GM18858 (cell line): ENCODE results near the gene GATA5.
"Not testable (repeated sequence)": the region's sequence is repeated elsewhere in the genome, so short reads cannot be mapped to it uniquely, and the experiment has no call there.

Source experiments
- ATAC-seq: cut with Tn5 transposase; IDR thresholded peaks from one replicate; pipeline ENCODE4 v1.9.1; 2021; ENCODE audit not compliant: unreplicated experiment

GATA5 gene

DNA sequence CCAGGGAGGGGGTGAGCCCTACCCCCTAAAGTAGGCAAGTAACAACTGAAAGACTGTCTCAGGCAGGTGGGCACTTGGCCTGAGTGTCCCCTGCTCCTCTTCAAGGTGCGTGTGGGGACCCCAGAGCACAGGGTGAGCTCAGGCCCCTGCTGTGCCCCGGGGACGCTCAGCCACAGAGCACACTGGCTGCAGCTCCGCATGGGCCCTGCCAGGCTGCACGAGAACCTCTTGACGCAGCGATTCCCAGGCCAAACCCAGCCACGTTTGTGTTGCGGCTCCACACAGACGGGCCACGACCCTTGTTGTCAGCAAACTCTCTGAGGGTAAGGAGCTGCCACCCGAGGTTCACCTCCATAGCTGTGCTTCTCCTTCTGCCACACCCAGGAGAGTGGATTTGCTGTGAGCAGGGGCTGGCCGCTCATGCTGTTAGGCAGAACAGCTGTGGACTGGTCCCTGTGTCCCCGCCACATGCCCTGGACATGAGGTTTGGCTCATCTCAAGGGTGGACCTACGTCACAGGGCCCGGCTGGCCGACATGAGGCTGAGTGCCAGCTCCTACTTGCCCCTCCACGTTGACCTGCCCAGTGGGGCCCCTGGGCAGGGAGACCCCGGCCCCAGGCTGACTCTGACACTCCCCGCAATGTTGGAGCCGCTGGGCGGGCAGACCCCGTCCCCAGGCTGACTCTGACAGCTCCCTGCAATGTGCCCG, 29.7 kb upstream of the GATA5 start:
- ATAC-seq, result no peak

DNA sequence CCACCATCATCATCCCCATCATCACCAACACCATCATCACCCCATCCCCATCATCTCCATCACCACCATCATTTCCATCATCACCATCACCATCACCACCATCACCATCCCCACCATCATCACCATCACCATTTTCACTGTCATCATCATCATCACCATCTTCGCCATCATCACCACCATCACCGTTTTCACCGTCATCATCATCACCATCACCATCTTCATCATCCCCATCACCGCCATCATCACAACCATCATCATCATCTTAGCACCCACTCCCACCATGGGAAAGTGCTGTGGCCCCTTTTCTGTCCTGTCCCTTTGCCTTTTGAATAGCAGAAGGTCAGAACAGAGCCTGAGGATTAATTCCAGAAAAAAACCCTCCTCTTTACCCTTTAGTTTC, 28.5 kb upstream of the GATA5 start:
- ATAC-seq, result no peak

DNA sequence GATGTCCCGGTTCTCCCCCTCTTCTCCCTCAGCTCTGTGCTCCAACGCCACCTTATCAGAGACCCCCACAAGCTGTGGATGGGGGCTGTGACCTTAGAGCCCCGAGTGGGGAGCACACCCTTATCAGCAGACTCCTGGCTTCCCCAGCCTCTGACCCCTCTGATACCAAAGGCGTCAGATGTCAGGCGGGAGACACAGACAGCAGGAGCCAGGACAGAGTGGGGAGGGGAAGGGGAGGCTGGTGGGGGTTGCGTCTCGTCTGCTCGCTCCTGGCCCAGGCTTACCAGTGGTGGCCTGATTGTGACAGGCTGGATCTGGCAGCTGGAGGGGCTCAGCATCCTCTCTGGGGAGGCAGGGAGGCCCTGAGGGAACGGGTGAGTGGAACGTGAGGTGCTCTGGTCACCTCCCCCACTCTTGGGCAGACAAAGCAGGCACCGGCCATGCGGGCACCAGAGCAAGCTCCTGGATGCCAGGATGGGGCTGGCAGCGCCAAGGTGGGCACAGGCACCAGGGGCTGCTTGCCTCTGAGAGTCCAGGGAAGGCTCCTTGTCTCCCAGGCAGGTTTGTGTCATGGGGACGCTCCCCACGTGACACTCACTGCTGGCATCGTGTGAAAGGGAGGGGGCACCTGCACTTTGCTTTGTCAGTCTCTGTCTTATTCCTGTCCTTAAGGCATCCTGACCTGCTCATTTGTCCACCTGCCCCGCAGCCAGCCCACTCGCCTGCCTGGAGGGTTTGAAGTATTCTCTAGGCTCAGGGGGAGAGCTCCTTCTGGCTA, 27.8 kb upstream of the GATA5 start:
- no peak for ATAC-seq

DNA sequence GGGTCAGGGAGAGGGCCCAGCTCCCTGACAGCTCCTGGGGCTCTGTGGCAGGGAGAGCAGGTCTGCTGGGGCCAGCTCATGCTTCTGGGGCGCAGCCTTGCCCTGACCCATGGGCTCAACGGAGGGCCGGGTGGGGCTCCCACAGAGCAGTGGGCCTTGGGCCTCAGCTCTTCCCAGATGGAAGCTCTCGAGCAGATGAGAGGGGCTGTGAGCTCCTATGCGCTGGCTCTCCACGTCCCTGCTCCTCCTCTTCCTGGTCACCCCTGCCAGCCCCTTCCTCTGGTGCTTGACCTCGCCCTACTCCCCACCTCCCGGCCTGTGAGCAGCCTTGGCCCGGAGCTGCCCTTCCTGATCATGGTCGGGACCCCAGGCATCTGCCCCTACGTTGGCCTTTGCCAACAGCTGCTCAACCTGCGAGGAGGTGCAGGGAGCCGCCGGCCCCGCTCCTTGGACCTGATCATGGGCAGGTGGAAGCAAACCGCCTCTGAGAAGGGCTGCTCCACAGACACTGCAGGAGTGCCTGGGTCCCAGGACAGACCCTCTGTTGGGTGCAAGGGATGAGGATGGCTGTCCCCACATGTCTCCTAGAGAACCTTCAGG, 26.8 kb upstream of the GATA5 start:
- no peak for ATAC-seq

DNA sequence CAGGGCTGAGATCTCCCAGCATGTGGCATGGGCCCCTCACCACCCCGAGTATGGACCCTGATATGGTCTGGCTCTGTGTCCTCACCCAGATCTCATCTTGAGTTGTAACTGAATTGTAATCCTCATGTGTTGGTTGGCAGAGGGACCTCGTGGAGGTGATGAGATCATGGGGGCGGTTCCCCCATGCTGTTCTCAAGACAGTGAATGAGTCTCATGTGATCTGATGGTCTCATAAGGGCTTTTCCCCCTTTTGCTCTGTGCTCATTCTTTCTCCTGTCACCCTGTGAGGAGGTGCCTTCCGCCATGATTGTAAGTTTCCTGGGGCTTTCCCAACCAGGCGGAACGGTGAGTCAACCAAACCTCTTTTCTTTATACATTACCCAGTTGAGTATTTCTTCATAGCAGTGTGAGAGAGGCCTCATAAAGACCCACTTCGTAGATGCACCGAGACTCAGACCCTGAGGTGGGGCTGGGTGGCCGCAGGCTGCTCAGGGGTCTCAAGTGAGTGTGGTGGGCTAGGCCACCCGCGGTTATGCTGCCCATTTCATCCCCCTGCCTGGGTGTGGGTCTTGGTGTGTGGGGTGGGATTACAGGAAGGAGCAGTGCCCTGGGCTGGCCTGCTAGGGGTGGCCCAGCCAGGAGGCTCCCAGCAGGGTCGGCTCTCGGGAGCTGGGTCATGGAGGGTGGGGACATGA, 26.2 kb upstream of the GATA5 start:
- ATAC-seq, result peak; percentile 72

DNA sequence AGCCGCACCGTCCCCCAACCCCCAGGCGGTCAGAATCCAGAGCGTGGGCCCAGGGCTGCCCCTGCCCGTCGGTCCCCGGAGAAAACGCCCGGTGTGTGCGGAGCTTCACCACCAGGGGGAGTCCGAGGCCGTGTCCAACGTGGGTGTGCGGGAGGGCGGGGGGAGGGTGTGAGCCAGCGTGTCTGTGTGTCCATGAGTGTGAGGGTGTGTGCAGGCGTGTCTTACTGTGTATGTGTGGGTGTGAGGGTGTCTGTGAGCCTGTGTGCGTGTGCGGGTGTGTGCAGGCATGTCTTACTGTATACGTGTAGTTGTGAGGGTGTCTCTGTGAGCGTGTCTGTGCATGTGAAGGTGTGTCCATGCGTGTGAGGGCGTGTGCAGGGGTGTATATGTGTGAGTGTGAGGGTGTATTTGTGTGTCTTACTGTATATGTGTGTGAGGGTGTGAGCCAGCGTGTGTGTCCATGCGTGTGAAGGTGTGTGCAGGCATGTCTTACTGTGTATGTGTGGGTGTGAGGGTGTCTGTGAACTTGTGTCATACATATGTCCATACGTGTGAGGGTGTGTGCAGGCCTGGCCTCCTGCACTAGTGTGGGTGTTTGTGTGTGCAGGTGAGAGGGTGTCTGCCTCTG, 24.6 kb upstream of the GATA5 start:
- no peak for ATAC-seq

DNA sequence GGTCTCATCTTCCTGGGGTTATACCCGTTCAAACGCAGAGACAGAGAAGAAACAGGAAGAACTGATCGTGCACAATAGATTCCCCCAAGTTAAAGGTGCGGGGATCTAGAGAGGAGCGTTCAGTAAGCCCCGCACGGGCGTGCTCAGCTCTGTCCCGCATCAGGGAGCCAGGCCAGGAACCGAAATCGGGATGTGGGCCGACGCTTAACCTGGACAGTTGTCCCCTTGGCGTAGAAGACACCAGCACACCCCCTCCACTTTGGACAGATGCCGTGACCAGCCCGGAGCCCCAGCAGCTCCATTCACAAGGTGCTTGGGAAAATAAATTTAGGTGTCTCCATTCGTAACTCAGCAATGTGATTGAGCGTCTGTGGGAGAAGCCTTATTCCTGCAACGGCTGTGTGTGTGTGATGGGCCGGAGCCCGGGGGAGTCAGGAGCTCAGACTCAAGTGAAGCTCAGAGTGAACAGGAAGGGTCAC, 24.0 kb upstream of the GATA5 start:
- no peak for ATAC-seq

DNA sequence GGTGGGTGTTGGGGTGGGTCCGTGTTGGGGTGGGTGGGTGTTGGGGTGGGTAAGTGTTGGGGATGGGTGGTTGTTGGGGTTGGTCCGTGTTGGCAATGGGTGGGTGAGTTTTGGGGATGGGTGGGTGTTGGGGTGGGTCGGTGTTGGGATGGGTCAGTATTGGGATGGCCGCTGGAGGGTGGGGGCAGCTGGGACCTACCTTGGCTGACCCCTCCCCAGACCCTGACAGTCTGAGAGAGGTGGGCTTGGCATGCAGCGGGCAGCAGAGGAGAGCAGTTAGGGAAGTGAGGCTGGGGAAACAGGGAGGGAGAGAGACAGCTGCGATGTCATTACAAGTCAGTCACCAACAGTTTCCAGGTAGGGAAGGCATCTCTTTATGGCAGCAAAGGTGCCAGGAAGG, 23.1 kb upstream of the GATA5 start:
- no peak for ATAC-seq

DNA sequence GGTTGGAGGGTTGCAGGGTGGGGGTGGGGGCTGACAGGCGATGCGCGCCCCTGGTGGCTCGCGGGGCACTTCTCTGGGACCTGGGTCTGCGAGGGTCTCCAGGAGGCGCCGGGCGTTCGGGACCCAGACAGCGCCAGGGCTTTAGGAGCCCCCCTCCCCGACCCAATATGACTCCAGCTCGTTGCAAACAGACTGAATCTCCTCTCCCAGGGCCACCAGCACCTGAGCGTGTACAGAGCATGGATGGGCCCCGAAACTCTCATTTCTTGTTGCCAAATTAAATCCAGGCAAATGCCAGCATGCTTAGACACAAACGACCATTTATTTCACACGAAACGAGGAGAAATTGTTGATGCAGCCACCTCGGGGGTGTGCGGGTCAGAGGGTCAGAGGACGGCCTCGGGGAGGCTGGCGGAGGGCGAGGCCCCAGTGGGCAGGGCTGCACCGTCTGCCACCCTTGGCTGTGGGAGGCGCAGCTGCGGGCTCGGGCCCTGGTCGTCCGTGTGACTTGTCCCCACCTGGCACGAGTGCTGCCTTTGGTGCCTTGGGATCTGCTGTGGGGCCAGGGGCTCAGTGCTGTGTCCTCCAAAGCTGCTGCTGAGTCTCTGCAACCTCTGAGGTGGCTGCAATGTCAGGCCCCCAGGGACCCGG, 20.9 kb upstream of the GATA5 start:
- no peak for ATAC-seq

DNA sequence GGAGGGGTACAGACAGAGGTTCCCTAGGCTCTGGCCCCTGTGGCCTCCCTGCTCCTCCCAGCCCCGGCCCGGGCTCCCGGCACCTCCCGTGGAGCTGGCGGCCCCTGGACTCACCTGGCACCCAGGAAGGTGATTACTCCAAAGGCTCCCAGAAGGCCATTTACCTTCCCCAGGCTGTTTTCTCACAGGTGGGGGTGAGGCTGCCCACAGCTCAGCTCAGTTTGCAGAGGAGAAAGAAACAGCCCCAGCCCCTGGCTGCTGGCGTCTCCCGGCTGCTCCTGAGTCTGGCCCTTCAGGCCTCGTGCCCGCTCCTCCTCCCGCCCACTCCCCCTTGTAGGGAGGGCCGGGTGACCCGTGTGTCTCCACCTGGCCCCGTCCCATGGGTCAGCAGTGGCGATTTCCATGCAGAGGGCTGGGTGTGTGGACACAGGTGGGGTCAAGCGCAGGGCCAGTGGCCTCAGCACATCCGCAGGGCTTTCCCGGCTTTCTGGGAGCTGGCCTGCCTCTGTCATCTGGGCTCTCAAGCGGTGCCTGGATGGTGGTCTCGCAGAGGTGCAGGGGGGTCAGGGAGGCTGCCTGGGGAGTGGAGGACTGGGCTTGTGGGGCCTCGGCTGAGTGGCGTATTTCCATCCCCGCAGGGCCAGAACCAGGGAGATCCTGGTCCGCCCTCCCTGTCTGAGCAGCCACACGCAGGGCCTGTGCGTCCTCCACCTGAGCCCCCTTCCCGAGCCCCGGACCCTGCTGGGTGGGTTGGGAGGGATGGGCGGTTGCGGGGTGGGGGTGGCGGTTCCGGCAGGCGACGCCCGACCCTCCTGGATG, 20.2 kb upstream of the GATA5 start:
- ATAC-seq, result no peak

DNA sequence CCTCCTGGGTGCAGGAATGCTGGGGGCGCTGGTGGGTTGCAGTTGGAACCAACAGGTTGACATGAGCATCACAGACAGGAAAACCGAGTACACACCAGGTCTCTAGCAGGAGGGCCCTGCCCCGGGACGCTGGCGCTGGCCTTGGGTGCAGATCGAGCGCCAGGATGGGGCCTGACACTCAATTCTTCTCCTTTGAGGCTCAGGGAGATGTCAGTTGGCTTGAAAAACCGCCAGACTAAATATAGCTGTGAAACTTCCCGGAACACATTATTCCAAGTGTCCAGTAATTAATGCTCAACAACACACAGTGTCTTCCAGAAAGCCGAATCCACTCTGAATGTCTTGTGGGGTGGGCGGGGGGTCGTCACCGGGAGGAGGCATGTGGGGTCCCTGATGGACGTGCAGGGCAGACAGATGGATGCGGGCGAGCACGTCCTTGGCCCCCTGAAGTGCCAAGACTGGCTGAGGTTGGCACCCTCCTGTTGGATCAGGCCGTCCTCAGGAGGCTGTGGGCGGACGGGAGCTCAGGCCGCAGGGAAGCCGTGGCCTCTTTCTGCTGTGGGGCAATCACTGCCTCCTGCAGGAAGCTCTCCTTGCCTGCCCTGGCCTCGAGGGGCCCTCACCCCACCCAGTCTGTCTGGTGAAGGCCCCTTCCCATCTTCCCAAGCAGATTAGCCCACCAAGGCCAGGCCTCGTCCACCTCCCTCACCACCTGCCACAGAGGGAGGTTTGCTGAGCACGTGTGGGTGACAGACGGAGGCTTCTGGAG, 19.4 kb upstream of the GATA5 start:
- ATAC-seq, result no peak

DNA sequence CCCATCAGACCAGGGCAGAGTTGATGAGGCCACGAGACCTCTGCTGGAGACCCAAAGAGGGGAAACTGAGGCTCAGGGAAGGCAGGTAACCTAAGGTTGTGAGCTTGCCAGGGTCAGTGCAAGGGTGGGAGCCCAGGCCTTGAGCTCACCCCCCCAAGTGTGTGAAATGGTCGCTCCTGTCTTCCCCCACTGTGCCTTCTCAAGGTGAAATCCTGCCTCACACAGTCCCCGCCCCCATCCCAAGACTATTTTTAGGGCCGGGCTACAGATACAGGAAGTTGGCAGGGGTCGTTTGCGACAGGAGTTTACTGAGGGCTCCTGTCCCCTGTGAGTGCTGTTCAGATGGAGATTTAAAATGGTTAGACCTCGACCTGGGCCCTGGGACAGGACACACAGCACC, 18.7 kb upstream of the GATA5 start:
- no peak for ATAC-seq

DNA sequence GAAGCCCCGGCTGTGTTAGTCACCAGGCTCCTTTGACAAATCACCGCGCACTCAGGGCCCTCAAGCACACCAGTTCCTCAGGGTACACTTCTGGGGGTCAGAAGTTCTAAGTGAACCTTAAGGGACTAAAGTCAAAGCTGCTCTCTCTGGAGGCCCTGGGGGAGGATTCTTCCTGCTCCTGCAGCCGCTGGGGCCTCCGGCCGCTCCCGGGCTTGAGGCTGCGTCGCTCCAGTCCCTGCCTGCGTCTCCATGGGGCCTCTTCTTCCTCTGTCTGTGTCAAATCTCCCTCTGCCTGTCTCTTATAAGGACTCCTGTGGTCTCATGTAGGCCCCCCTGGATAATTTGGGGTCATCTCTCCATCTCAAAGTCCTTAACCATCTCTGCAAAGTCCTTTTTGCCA, 18.1 kb upstream of the GATA5 start:
- ATAC-seq, result no peak

DNA sequence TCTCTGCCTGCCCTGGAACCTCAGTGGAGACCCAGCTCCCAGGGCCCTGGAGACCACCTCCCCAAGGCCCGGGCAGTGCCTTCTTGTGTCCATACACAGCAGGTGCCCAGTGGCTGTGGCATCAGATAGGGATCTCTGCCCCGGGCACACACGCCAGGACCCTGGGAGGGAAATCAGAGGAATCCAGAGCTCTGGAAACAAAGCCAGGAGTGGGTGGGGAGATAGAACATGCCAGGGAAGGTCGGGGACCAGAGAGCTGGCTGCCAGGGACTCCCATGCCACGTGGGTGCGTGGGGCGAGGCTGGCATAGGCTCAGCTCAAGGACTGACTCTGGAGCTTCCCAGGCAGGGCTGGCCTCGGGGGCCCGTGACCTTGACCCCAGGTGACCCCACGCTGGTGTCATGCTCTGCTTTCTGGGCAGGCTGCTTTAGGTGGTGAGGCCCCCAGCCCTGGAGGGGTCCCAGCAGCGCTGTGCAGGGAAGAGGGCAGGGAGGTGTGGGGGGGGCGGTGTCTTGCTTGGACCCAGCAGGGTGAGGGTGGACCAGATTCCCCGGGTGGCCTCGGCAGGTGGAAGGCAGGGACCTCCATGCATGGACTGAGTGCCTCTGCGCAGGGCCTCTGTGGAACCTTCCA, 17.6 kb upstream of the GATA5 start:
- no peak for ATAC-seq

DNA sequence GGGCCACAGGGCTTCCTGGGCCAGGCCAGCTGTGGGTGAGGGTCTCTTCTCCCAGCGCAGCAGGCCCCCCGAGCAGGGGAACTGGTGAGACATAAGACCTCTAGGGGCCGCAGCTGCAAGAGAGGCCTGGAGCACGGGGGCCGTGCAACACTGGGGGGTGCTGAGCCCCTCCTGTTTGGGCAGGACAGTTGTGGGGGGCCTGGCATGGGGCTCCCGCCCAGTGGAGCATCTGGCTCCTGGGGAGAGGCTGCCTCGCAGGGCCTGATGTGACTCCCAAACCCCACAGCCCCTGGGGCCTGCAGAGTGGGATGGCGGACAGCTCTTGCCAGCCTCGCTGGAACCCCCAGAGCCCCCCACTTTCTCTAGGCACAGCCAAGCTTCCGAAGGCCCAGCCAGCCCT, 16.9 kb upstream of the GATA5 start:
- no peak for ATAC-seq

DNA sequence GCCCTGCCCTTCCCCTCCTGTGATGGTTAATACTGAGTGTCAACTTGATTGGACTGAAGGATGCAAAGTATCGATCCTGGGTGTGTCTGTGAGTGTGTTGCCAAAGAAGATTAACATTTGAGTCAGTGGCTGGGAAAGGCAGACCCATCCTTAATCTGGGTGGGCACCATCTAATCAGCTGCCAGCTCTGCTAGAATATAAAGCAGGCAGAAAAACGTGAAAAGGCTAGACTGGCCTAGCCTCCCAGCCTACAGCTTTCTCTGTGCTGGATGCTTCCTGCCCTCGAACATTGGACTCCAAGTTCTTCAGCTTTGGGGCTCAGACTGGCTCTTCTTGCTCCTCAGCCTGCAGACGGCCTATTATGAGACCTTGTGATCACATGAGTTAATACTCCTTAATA, 15.0 kb upstream of the GATA5 start:
- ATAC-seq, result not testable (repeated sequence)

DNA sequence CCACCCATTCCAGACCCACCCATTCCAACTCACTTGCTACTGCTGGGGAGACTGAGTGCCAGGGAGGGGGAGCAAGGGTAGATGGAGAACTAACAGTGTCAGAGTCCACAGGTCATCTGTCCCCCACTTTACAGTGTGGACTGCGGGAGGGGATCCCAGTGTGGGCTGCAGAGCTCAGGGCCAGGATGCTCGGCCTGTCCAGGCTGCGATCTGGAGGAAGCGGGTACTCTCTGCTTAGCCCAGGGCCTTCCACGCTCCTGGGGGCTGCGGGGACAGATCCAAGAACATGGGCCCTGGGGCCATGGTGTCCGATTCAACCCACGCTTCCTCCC, 14.1 kb upstream of the GATA5 start:
- no peak for ATAC-seq

DNA sequence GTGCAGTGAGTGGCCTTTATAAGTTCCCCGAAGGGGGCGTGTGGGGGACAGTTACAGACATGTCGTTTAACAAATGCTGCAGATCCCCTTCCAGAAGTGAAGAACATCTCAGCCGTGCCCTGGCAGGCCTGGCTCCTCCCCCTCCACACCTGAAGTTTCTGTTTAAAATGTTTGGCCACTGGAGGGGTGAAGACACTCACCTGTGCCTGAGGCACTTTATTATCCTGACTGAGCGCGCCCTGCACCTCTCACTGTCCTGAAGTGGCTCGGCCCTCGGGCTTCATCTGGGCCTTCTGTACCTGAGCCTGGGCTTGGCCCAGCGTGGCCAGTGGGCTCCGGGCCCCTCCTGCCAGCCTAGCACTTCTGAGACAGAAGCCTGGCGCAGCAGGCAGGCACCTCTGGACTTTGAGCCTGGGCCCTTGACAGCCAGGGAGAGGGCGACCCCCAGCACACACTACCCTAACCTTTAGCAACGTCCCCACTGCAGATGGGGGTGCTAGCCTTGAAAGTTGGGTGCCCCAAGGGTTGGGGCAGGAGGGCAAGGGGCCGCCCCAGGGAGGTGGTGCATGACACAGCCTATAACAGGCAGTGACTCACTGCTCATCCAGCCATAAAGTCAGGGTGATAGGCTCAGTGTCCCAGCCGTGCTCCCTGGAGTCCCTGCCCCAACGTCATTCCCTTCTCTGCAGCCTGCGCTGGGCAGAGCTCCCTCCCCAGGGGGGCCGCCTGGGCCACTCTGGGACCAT, 13.6 kb upstream of the GATA5 start:
- ATAC-seq, result no peak
